Measurements from ENCODE around the gene PRR5L. TPM values are rescaled to one million over a fixed set of nuclear protein-coding genes. Genes with fewer than 3 reads are reported as not detected.

Gene PRR5L, protein sequence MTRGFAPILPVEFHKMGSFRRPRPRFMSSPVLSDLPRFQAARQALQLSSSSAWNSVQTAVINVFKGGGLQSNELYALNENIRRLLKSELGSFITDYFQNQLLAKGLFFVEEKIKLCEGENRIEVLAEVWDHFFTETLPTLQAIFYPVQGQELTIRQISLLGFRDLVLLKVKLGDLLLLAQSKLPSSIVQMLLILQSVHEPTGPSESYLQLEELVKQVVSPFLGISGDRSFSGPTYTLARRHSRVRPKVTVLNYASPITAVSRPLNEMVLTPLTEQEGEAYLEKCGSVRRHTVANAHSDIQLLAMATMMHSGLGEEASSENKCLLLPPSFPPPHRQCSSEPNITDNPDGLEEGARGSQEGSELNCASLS
- polyA plus RNA-seq (2013, experiment 1 of 2; ENCODE audit: insufficient read length): 10.1 TPM
- polyA plus RNA-seq (2013, experiment 2 of 2; ENCODE audit: insufficient read length): 12.1 TPM

DNA sequence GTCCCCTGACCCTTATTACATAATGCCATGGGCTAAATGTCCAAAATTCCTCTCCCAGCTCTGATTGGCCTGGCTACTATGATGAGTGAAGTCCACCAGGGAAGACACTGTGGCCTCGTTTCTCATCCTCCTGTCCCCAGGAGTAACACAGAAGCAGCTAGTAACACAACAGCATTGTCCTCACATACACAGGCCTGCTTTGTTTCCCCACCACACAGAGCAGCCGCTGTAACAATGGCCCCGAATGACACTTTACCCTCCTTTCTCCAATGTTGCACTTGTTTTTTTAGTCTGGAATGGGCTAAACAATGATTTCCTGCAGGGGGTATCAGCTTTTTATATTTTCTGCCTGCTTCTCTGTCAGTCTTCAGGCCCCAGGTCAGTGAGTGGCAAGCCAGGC is at the start of gene PRR5L:
Gene PRR5L, plus strand, starts transcription at position 363 of the 400 bp plus-strand sequence. CDS start 104,834 bp downstream, outside the sequence.
- DNase-seq: no peak

DNA sequence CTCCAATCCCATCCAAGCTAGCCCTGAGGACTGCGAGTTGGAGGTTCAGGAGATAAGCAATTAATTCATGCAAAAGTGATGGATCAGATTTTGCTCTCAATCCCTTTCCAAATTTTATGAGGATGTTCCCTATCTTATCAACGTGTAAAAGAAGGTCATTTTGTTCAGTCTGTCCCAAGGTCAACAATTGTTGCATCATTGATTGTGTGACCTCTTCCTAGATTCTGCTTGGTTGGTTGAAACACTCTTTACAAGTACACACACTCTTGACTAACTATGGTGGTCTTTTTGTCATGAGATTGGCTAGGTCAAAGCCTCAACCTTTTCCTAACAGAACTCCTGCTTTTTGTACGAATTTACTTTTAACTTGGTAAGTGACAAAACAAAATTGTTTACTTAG is 48.6 kb upstream of the PRR5L start:
- no peak for DNase-seq

DNA sequence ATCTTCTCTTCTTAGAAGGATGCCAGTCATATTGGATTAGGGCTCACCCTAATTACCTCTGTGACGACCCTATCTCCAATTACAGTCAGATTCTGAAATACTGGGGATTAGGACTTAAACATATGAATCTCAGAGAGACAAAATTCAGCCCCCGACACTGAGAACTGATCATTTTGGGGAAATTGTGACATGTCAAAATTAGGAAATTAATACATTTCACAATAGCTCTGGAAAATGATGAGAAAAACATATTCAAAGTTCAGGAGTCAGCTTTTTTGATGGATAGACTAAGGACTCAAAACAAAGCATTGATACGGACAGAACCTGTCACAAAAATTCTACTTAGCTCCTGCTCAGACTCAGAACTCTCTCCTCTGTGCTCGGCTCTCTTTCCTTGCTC is 47.7 kb upstream of the PRR5L start:
- no peak for DNase-seq

DNA sequence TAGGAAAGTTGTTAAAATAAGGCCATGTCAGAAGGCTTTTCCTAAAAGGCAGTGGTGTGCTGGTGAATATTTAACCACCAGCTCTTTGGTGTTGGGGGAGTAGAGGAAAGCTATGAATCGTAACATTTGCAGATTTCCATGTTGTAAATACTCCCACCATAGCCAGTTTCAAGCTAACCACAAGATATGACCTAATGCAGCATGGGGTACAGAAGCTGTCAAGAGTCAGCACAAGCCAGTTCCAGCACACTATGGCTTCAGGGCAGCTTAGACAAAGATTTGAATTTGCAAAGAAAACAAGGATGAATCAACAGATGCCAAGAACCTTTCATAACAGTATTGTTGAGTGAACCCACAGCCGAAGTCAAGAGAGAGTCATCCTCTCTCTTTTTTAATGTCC is 46.8 kb upstream of the PRR5L start:
- peak; percentile 69 for DNase-seq

DNA sequence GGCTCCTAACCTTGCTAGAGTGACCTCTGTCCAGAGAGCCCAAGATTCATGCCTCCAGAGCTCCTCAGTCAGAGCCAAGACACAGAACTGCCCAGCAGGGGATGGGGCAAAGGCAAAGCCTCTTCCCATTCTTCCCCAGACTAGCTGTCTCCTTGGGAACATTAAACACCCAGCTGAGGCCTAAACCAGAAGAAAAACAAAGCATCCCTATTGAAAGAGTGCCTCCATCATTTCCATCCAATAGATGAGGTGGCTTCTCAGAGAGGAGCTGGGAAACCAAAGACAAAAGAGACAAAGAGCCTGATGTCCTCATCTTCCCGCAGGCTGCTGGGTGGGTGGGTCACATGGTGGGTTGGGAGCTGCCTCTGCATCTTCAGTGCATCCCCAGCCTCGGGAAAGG is 44.3 kb upstream of the PRR5L start:
- DNase-seq: no peak

DNA sequence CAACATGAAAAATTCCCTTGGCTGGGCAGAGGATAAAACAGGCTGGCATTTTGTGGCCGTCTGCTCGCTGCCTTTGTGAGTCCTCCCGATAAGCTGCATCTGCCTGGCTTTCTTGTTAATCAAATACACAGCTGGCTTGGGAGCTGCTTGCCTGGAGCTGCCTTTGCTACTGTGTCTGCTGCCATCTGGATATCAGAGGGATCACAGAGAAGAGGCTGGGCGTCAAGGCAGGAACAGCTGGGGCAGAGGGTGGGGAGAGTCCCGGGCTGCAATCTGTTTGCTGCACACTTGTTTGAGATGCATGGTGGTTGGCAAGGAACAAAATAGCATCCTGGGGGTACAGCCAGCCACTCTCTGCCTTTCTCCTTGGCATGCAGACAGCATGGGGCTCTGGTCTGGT is 42.9 kb upstream of the PRR5L start:
- peak; percentile 3 for DNase-seq

DNA sequence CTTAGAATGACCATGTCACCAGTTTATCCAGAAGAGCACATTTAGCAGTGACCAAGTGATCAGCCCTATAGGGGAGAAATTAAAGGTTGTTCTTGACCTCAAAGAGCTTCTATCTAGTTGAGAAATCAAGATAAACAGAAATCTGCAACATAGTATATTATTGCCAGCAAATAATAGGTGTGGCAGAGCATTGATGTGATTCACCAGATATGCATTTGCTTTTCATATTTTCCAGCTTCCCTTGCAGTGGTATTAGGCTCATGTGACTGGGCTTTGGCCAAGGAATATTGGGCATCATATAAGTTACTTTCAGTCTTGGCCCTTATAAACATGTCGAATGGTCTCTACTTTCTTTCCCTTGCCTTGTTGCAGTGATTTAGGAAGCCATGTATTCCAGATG is 41.4 kb upstream of the PRR5L start:
- peak; percentile 14 for DNase-seq

DNA sequence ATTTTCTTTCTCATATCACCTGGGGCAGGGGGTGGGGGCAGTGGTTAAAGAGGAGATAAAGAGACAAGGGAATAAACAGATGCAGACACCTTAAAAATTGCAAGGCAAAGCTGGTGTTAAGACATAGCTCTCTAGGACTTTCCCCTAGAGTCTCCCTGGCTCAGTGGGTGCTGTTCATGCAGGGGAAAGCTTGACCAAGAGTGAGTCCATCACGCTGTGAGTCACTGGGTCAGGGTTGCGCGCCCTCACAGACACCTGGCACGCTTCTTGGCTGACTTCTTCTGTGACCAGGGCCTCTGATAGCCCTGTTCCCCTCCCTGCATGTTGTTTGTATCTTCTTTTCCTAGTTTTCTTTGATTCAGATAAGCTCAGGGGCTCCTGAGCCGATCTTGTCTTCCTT is 38.7 kb upstream of the PRR5L start:
- no peak for DNase-seq

DNA sequence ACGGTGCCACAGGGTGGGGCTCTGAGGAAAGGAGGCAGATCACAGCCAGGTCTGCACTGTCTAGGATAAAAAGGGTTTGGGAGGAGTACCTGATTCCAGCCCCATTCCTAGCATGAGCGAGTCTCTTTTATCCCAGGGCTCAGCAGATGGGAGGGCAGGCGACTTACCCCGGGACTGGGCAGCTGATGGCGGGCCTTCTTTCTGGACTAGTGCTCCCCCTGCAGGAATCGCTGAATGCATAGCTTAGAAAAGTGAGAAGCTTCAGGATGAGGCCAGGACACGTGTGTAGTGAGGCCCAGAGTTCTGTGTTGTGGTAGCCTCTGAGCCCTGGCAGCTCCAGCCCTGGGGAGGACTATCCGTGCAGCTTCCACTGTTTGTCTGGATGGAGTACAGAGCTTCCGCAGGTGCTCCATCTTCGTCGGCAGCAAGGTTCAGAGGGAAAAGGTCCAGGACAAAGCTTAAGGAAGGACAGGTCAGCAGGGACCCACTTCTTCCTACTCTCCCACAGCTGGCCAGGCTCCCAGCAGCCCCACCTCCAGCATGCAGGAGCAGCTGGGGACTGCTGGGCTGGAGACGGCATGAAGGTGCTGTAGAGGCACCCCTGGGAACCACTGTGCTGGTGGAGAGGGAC is 37.2 kb upstream of the PRR5L start:
- peak; percentile 75 for DNase-seq

DNA sequence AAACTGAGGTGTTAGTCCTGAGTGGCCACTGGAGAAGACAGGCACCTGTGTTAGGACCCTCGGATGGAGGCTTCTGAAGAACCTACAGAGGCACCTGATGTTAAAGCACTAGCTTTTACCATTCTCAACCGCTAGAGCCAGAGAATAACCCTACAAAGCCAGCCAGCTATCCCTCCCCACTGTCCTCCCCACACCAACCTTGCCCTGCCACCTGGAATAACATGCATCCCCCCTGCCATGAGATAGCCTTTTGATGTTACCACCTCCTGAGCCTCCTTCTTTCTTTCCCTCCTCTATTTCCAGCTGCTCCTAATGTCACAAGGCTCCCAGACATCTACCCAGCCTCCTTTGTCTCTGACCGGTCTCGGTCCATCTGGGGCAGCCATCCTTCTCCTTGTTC is 35.0 kb upstream of the PRR5L start:
- no peak for DNase-seq

DNA sequence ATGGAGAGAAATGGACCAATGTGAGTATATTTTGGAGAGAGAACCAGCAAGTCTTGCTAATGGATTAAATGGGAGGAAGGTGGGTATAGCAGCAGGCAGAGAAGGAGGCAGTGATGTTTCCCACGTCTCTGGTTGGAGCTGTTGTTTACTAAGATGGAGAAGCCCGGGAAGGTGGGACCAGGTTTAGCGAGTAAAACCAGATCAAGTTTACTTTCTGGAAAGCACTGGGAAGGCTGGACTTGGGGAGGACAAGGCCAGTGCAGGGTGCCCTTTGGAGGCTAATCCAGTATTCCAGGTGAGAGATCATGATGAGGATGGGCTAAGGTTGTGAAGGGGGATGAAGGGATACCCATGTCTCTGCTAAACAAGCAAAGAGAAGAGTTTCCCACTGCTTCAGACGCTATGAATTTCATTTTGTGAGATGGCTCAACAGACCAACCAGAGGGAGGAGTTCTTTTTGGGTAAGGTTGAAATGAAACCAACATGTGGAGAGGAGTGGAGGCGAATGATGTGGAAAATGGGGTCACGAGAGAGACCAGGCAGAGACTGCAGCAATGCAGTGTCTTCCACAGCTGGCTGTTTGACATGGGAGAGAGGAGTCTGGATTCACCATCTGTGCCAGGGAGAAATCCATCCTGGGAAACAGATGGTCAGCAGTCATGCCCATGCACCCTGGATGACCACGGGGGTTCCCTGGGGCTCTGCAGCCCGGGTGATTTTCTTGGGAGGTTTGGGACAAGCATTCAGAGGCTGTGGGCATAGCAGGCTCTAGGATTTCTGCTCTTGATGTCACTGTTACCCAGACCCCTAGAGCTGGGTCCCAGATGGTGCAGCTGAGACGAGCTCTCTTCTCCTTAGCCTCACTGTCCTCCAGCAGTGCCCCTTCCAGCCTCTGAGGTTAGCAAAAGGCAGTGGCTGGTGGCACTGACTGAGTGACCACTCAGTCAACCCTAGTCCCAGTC is 31.8 kb upstream of the PRR5L start:
- no peak for DNase-seq

DNA sequence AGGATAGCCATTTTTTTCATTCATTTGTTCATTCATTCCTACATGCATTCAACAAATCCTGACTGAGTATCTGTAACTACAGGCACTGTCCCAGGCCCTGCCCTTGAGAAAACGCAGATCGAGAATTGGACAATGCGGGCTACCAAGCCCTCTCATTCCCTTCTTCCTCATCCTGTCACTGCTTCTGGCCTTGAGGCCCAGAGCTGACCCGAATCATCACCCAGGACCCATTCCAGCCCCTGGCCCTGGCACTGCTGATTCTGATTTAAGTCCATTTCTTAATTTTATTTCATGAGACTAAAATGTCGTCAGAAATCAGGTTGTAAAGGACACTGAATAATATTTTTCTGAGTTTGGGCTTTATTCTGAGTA is 31.1 kb upstream of the PRR5L start:
- DNase-seq: no peak

DNA sequence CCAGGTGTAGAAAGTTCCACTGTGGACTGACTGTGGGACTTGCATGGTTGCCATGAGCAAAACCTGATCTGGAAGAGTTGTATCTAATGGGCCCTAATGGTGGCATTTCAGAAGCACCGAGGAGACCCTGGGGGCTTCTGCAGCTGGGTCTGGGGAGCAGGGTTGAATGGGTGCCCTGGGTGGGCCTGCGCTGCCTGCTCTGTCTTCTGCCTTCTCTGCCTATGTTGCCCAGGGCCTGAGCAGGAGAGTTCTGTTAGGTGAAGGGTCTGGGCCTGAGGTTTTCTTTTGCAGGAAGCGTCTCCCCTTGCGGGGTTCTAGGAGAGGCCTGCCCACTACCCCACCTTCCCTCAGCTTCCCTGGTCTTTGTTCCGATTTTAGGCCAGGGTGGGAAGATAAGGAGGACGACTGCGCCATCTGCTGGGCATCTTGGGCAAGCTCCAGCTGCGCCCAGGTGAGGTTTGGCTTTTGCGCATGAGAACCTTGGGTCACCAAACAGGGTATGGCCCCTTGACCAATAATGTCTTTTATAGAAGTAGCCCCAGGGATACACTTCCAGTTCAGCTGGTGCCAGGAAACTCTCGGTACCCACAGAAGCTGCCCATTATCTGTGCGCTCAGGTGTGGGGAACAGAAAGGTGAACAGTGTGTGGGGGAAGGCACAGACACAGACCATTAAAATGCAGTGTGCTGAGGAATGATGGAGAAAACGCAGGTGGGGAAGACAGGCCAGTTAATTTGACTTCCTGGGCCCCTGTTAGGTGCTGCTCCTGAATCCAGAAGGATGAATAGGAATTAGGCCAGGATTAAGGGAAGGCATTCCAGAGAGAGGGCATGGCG is 30.1 kb upstream of the PRR5L start:
- DNase-seq: peak; percentile 45

DNA sequence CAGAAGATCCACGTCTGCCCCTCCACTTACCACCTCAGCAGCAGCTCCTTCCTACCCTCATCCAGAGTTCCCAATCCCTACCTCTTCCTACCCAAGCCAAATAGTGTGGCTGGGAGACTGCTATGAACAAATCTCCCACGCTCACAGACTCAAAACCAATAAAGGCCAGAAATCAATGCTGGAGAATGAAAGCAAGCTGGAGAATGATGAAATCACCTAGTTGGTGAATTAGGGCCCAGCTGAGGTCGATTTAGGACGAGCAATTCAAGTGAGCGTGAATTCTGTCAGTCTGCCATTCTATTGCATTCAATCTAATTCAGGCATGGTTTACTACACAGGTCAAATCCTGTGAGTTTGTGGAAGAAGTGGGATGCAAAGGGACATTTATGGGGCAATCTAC is 29.3 kb upstream of the PRR5L start:
- no peak for DNase-seq

DNA sequence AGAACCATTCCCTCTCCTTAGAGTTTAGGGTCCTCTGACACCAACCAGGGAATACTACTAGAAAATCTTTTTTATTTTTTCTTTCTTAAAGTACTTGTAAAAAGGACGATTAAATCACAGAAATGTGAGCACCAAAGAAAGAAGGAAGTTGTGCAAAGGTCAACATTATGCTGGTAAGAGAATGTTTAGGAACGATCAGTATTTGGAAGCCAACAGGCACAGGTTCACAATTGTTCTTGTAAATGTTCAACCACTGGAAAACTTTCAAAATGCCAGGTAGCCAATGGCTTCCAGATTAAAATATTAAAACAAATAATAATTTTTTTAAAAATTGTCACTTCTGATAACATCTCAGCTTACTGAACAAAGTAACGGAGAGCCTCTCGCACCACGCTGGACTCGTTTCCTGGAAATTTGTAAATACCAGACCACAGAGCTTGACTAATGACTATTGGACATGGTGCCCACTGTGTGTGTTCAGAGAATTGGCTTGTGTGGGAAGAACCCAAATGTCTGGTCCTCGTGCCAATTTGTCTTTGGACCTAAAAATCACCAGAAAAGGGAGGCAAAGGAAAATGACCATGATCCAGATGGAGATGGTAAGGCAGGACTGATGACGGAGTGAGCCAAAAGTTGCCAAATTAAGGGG is 27.6 kb upstream of the PRR5L start:
- DNase-seq: no peak

DNA sequence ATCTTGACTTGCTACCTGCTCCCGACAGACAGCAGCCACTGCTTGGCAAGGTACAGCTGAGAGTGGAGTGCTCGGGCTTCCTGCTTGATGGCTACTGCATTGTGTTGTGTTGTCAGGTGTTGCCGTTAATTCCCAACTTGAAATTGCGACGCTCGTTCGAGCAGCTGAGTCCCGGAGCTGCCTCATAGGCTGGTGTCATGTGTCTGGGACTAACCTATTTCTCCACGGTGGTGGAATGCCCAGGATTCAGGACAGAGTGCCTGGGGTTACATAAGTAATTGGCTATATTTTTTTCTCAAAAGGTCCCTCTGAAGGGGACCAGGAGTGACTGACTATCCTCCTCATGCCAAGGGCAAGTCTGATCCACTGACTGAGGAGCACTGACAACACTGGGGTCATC is 25.4 kb upstream of the PRR5L start:
- no peak for DNase-seq

DNA sequence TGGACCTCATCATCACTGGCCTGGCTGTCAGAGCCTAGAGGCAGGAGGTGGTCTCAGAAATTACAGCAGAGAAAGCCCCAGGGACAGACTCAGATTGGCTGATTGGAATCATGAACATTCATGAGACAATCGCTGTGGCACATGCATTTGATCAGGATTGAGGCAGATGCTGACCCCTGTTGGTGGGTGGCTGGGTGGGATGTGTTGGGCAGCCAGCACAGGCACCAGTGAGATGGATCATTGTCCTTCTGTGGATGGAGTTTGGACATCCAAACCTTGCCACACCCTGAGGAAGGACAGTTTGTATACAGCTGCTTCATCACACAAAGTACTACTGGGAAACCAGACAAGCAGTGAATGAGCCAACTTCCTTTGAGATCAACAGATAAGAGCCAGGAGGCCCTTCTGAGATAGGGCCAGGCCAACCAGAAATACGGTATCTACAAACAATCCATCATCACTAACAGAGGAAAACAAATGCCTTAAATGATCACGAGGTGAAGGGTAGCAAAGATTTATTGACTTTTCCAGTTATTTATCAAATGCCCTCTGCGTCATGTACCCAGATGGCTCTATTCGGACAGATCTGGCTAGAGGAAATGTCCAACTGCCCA is 24.2 kb upstream of the PRR5L start:
- no peak for DNase-seq

DNA sequence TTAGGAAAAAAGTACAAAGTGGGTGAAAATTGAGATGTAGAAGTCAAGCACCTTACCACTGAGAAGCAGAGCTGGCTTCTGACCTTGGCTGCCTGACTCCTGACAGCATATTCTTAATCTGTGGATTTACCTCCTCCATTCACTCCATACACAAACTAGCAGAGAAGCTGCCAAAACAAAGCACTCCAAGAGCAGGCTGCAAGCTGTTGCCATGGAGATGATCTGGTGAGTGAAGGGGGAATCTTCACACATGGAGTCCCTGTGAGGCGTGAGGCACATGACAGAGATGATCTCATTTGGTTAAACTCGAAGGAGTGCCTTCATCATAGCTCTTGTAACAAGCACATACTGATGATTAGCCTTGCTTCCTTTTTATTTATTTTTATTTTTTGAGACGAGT is 23.0 kb upstream of the PRR5L start:
- DNase-seq: no peak

DNA sequence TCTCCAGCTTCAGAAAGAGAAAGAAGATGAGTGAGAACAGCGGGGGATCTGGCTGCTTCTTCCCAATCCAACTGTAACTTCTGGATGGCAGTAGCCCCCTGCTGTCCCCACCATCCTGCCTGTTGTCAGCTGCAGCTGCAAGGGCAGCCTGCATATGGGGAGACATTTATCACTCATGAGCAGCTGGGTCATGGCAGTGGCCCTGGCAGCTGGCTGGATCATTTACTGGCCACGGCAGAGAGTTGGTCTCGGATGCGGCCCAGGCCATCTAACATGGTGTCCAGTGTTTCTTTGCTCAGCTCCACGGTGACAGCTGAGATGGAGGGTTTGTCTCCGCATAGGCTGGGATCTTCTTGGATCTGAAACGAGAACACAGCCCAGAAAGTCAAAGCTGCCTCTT is 21.7 kb upstream of the PRR5L start:
- DNase-seq: no peak

DNA sequence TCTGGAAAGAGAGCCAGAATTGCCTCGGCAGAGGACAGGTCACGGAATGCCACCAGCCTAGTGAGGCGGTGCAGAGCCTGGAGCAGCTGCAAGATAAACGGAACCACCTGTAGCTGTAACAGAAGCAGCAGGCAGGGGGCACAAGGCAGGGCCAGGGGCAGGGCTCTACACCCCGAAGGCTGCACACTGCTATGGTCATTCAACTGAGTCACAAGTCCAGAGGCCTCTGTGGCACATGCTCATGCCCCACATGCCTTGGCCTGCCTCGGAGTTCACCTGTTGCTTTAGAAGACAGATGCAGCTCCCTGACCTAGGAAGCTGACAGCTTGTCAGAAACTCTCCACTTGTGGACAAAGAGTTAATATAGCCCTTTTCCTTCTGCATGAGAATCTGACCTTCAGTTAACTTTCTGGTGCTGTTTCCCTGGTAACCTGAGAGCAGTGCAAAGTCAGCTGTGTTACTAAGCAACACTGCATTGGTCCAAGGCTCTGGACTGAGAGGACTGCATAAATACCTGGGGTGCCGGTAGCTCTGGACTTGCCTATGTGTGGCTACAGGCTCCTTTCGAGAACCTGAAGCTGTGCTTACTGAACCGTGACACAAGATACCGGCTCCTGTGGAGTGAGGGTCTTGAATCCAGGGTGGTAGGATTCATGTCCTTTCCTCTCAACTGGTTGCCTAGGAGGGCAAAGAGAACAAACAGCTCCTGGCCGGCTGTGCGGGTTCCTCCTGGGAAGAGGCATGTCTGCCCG is 17.4 kb upstream of the PRR5L start:
- no peak for DNase-seq
